Activated T-helper 2 cell treated with anti-CD3 and anti-CD28 coated beads, Interferon-gamma antibody, Interleukin-2, Interleukin-4, amounts not matched to agents 10 μg/mL and 5 μg/mL and 100 μg/mL, durations not matched to agents 14 hours and 24 hours and 36 hours (primary cell): ENCODE measurements around the gene ARHGAP23. TPM values are rescaled to one million over a fixed set of nuclear protein-coding genes. Genes with fewer than 3 reads are reported as not detected.

Experiments
- DNase-seq: peaks from one replicate; pipeline ENCODE4 v3.0.0; 2021; ENCODE audit warnings: low spot score
- H3K27ac Mint-ChIP-seq: one replicate; pipeline ENCODE4 v1.8.0; 2021; ENCODE audit warnings: mixed read lengths
- H3K27me3 Mint-ChIP-seq: one replicate; pipeline ENCODE4 v1.8.0; 2021; ENCODE audit warnings: low read depth, mixed read lengths
- H3K36me3 Mint-ChIP-seq: one replicate; pipeline ENCODE4 v1.8.0; 2021; ENCODE audit warnings: low read depth, mixed read lengths
- H3K4me1 Mint-ChIP-seq: one replicate; pipeline ENCODE4 v1.8.0; 2021; ENCODE audit warnings: low read depth, mixed read lengths
- H3K4me3 Mint-ChIP-seq: one replicate; pipeline ENCODE4 v1.8.0; 2021; ENCODE audit warnings: low read depth, mild to moderate bottlenecking, moderate library complexity, mixed read lengths
- H3K9me3 Mint-ChIP-seq: one replicate; pipeline ENCODE4 v1.8.0; 2021; ENCODE audit warnings: mixed read lengths
- intact Hi-C: fragments of 100-400 bp; cut with micrococcal nuclease; formaldehyde crosslinking; loops from one replicate; pipeline ENCODE4 v1.15.1; 2023
- total RNA-seq: library from RNA; stranded (reverse); gene quantifications from 2 replicates; pipeline ENCODE4 v1.2.3, GENCODE V29; 2022

ARHGAP23 gene
- total RNA-seq, 1 donor from 2014 or later: 1.2 TPM

DNA sequence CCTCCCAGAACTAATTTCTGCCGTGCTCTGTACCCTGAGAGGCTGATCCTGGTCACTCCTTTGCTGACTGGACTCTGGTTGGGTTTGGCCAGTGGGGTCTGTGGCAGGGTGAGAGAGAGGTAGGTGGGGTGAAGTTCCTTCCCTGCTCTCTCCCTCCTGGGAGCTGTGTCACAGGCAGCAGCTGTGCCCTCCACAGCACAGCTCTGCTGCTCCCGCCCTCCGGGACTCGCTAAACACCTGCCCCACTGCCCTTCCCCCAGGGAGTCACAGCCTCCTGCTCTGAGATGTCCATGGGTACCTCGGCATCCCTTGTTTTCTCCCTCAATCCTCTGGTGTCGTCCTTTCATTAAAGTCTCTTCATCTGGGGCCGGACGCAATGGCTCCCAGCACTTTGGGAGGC, 111.1 kb downstream of the ARHGAP23 start:
- H3K27me3 Mint-ChIP-seq: peaks cover 3% of the 10 kb centered on the region
- no peaks in the 10 kb centered on the region for H3K36me3 Mint-ChIP-seq
- intact Hi-C loops: no loop called here
- no peaks in the 10 kb centered on the region for H3K9me3 Mint-ChIP-seq
- no peak overlapping the region for H3K4me3 Mint-ChIP-seq
- no peak for DNase-seq
- H3K4me1 Mint-ChIP-seq: no peaks in the 10 kb centered on the region
- H3K27ac Mint-ChIP-seq: no peak overlapping the region

DNA sequence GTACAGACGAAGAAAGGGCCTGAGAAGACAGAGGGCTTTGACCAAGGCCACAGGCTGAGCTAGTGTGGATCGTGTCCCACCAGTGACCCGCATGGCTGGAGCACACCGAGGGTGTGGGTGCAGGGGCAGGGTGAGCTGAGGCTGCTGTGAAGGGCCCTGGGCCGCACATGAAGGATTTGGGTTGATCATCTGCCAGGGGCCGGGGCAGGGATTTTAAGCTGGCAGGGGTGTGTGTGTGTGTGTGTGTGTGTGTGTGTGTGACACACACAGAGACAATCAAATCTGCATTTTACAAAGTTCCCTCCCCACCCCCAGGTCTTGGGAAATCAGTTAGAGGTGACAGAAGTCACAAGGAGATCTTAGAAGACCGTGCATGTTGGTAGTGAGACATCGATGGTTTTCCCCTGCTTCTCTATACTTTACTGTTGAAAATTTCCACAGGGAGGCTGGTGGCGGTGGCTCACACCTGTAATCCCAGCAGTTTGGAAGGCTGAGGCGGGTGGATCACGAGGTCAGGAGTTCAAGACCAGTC, 112.3 kb downstream of the ARHGAP23 start:
- Mint-ChIP-seq H3K27me3 (peaks cover 3% of the 10 kb centered on the region), H3K4me3 (no peak overlapping the region), H3K27ac (no peak overlapping the region), H3K36me3 (no peaks in the 10 kb centered on the region), H3K4me1 (no peaks in the 10 kb centered on the region), H3K9me3 (no peaks in the 10 kb centered on the region)
- no peak for DNase-seq
- intact Hi-C loops: no loop called here

DNA sequence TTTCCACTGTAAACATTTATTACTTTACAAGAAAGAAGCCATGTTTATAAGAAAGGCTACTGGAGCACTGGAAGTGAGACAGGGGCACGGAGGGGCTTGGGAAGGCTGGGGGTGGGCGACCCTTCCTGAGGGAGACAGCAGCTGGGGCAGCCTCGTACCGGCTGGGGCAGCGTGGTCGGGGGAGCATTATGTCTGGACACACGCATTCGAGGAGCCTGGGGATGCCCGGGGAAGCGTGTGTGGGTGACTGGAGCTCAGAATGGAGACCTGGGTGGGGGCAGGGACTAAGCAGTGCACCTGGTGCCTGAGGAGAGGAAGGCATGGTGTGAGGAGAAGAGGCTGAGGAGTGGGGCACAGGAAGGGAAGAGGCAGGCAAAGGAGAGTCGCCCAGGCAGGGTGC, 113.0 kb downstream of the ARHGAP23 start:
- Mint-ChIP-seq H3K4me3 (no peak overlapping the region), H3K36me3 (no peaks in the 10 kb centered on the region)

DNA sequence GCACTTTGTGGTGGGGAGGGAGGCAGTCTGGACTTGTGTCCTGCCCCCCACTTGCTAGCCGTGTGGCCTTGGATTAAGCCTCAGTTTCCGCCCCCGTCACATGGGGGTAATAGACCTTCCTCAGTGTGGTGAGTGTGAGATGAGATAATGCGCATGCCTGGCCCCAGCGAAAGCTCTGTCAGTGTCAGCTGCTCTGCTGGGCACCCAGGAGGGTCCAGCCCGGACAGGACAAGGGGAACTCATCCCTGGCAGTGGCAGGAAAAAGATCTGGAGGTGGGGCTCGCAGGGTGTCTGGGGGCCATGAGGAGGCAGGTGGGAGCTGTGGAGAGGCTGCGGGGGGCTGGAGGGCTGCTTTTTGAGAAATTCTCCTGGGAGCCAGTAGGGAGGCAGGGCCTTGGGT, 114.0 kb downstream of the ARHGAP23 start:
- DNase-seq: no peak
- H3K36me3 Mint-ChIP-seq: no peaks in the 10 kb centered on the region
- H3K9me3 Mint-ChIP-seq: no peaks in the 10 kb centered on the region
- H3K4me3 Mint-ChIP-seq: no peak overlapping the region
- intact Hi-C loops: no loop called here
- no peaks in the 10 kb centered on the region for H3K27me3 Mint-ChIP-seq
- H3K4me1 Mint-ChIP-seq: no peaks in the 10 kb centered on the region
- H3K27ac Mint-ChIP-seq: no peak overlapping the region

More for the DNA sequence above, 113.0 kb downstream of the ARHGAP23 start:
- Mint-ChIP-seq H3K27me3 (no peaks in the 10 kb centered on the region), H3K4me1 (no peaks in the 10 kb centered on the region), H3K9me3 (no peaks in the 10 kb centered on the region), H3K27ac (no peak overlapping the region)
- intact Hi-C loops: no loop called here
- DNase-seq: no peak

DNA sequence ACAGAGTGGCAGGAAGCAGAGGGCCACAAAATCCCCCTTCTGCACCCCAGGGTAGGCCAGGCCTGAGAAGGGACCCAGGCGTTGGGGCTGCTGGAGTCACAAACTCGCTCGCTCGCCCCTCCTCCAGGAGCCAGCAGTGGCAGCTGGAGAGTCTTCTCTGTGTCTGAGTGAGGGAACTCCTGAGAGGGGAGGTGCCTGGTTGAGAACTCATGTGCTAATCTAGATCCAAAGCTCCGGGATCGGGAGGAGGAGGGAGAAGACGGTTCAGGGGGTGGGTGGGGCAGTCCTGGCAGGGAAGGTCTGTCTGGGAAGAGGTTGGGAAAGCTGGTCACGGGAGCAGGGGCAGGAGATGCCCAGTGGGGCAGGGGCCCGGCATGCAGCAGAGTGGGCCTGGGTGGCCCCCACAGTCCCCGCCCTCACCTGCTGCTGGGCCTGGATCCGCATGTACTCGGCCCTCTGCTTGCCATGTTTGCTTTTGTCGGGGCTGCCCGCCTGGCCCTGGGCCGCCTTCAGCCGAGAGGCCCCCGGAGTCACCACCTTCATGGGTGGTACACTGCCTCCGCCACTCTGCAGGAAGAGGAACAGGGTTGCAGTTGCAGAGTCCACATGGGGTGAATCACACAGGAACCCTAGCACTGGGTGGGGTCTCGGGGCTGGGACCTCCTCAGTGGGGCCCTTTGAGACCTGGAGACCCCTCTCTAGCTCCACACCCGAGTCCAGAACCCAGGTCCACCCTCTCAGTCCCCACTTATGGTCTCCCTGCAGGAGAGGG, 115.3 kb downstream of the ARHGAP23 start:
- intact Hi-C loops: no loop called here
- no peak for DNase-seq
- no peaks in the 10 kb centered on the region for H3K27me3 Mint-ChIP-seq
- H3K9me3 Mint-ChIP-seq: no peaks in the 10 kb centered on the region
- H3K4me3 Mint-ChIP-seq: no peak overlapping the region
- no peak overlapping the region for H3K27ac Mint-ChIP-seq
- no peaks in the 10 kb centered on the region for H3K4me1 Mint-ChIP-seq
- H3K36me3 Mint-ChIP-seq: no peaks in the 10 kb centered on the region

DNA sequence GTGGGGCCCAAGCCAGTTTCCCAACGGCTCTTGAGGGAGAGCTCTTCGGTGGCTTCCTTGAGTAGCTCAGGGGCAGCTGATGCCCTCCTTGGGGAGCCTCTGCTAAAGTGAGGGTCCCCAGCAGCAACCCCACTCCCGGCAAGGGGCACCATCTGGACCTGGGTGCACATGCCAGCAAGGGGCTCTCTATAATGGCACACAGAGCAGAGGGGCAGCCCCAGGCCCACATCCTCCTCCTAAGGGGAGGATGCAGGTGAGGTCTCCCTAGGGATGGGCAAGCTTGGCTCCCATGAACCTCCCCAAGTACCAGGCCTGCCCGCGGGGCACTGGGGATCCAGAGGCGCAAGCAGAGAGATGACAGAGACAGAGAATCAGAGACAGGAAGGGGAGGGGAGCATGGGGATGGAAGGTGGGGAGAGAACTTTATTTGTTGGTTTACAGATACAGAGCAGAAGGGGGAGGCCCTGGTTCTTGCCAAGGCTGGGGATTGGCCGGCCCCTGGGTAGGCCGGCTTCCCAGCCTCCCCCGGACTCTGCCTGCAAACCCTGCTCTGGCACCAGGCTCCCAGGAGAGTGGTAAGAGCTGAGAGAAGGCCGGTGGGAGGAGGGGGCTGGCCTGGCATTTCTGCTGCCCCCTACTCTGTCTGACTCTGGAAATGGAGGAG, 116.0 kb downstream of the ARHGAP23 start:
- Mint-ChIP-seq H3K9me3 (no peaks in the 10 kb centered on the region), H3K27ac (no peak overlapping the region), H3K27me3 (no peaks in the 10 kb centered on the region), H3K4me1 (no peaks in the 10 kb centered on the region), H3K4me3 (no peak overlapping the region), H3K36me3 (no peaks in the 10 kb centered on the region)
- no peak for DNase-seq
- intact Hi-C loops: no loop called here

DNA sequence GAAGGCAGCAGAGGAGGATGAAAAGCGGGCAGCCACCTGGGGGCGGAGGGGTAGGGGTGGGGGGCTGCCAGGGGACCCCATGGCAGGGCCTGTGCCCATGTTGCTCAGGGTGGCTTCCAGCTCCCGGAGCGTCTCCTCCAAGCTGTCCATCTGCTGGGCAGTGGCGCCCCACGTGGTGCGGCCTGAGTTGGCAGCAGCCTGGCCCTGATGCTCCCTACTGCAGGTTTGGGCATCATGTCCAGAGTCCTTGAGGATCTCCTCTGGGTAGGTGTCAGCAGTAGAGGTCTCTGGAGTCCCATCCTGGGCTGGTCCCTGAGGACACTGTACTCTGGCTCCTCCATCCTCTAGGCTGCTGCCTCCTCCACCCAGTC, 116.6 kb downstream of the ARHGAP23 start:
- no peak overlapping the region for H3K4me3 Mint-ChIP-seq
- H3K9me3 Mint-ChIP-seq: no peaks in the 10 kb centered on the region
- H3K36me3 Mint-ChIP-seq: no peaks in the 10 kb centered on the region
- no peak for DNase-seq
- no peaks in the 10 kb centered on the region for H3K27me3 Mint-ChIP-seq
- intact Hi-C loops: no loop called here
- H3K4me1 Mint-ChIP-seq: no peaks in the 10 kb centered on the region
- no peak overlapping the region for H3K27ac Mint-ChIP-seq

DNA sequence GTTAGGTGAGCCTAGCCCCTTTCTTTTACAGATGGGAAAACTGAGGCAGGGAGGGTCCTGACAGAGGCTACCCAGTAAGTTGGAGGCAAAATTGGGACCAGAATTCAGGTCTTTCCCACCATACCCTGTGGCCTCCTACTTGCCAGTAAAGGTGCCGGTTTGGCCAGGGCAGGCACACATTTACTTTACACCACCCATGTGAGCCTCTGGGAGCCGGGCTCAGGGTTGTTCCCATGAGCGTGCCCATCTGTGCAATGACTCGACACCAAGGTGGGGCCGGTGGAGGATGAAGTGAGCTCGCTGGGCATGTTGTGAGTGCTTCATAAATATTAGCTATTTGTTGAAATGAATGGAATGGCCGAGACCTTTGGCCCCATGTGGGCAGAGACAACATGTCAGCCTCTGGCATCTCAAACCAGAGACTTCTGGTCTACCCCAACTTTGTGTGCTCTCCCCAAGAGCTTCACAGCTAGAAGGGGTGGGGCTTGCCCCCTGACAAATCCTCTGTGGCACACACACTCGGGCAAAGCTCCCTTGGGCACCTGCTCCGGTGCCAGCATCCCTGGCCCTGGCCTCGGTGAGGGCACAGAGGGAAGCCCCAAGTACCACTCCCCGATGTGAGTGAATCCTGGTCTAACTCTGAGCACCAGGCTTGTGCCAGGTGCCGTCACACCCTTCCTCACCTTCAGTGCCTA, 117.4 kb downstream of the ARHGAP23 start:
- no peaks in the 10 kb centered on the region for H3K4me1 Mint-ChIP-seq
- no peak for DNase-seq
- no peaks in the 10 kb centered on the region for H3K9me3 Mint-ChIP-seq
- no peaks in the 10 kb centered on the region for H3K27me3 Mint-ChIP-seq
- no peaks in the 10 kb centered on the region for H3K36me3 Mint-ChIP-seq
- no peak overlapping the region for H3K27ac Mint-ChIP-seq
- H3K4me3 Mint-ChIP-seq: no peak overlapping the region
- intact Hi-C loops: no loop called here

DNA sequence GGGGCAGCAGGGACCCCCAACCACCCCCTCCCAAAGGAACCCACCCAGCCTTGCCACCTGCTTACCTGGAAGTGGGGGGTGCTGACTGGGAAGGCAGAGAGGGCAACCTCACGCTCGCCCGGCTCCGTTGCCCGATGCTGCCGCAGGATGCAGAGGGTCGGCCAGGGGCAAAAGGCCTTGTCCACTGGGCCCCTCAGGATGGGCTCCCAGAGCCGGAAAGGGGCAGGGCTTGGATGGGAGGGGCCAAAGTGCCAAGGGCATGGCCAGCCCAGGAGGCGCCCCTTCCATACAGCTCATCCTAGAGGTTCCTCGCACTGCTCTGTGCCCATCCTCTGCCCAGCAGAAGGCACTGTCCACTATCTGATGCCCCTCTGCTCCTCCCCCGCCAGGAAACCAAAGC, 118.1 kb downstream of the ARHGAP23 start:
- intact Hi-C loops: no loop called here
- H3K27me3 Mint-ChIP-seq: no peaks in the 10 kb centered on the region
- no peak overlapping the region for H3K4me3 Mint-ChIP-seq
- no peak overlapping the region for H3K27ac Mint-ChIP-seq
- DNase-seq: no peak
- H3K9me3 Mint-ChIP-seq: no peaks in the 10 kb centered on the region
- H3K4me1 Mint-ChIP-seq: no peaks in the 10 kb centered on the region
- no peaks in the 10 kb centered on the region for H3K36me3 Mint-ChIP-seq

DNA sequence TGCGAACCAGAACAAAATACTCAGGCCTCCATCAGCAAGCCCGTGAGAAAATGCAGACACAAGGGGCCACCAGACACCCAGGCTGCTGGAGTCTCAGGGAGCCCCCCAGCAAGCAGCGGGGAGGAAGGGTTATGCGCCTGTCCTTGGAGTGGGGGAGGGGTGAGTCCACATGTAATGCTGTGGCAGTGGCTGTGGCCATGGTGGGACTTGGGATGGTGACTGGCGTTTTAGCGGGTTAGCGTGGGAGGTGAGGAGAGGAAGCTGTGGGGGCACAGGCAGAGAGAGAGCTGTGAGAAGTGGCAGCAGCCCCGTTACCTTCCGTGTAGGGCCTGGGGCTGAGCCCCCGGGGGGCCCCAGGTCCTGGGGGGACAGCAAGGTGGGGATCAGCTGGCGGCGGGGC, 119.2 kb downstream of the ARHGAP23 start:
- H3K27me3 Mint-ChIP-seq: no peaks in the 10 kb centered on the region
- H3K27ac Mint-ChIP-seq: no peak overlapping the region
- no peaks in the 10 kb centered on the region for H3K36me3 Mint-ChIP-seq
- no peaks in the 10 kb centered on the region for H3K4me1 Mint-ChIP-seq
- intact Hi-C loops: no loop called here
- no peak for DNase-seq
- no peaks in the 10 kb centered on the region for H3K9me3 Mint-ChIP-seq
- H3K4me3 Mint-ChIP-seq: no peak overlapping the region

DNA sequence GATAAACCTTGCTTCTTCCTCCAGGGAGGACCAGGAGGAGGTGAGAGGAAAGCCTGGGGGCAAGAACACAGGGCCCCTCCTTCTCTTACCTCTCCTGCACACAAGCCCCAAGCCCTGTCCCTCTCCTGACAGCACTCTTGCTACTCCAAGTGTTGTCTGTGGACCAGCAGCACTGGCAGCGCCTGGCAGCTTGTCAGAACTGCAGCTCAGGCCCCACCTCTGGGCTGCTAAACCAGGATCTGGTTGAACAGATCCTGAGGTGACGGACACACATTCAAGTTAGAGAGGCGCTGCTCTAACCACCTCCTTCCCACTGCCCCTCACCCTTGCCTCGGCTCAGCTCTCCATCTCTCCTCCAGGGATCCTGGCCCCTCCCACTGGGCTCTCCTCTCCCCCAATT, 121.0 kb downstream of the ARHGAP23 start:
- no peak overlapping the region for H3K4me3 Mint-ChIP-seq
- peaks cover 3% of the 10 kb centered on the region for H3K27me3 Mint-ChIP-seq
- no peaks in the 10 kb centered on the region for H3K9me3 Mint-ChIP-seq
- no peak overlapping the region for H3K27ac Mint-ChIP-seq
- no peak for DNase-seq
- no peaks in the 10 kb centered on the region for H3K4me1 Mint-ChIP-seq
- H3K36me3 Mint-ChIP-seq: no peaks in the 10 kb centered on the region
- intact Hi-C loops: no loop called here

DNA sequence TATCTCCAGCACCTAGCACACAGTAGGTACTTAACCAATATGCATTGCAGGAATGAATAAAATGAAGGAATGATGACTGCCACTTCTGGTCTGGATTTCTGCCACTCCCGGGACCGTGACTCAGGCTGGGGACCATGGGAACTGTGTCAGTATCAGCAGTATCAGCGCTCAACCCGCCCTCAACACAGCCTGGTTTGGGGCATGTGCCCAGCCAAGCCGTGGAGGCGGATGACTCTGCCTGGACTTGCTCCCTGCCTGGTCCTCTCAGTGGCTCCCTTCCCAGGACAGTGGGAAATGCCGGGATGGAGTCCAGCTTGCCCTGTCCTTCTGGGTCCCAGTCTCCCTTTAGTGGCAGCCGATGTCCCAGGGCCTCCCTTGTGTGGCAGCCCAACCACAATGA, 122.4 kb downstream of the ARHGAP23 start:
- DNase-seq: no peak
- Mint-ChIP-seq H3K9me3 (no peaks in the 10 kb centered on the region), H3K4me3 (no peak overlapping the region), H3K27me3 (peaks cover 14% of the 10 kb centered on the region), H3K36me3 (no peaks in the 10 kb centered on the region), H3K4me1 (no peaks in the 10 kb centered on the region), H3K27ac (no peak overlapping the region)
- intact Hi-C loops: no loop called here

DNA sequence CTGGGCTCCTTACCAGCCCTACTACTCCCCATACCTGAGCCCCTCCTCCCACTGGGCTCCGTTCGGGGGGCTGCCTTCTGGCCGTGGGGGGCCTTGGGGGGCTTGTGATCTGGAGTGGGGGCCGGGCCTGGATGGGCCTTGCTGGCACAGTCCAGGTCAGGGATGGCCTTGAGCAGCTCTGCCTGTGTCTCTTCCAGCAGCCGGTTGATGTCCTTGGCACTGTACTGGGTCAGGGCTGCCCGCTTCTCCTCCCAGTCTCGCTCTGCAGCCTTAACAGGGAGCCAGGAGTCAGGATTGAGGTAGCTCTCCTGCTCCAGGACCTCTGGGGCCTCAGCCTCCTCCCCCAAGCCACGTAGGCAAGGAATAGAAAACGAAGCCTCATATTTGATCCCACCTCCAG, 122.9 kb downstream of the ARHGAP23 start:
- peaks cover 17% of the 10 kb centered on the region for H3K27me3 Mint-ChIP-seq
- no peak overlapping the region for H3K4me3 Mint-ChIP-seq
- no peaks in the 10 kb centered on the region for H3K4me1 Mint-ChIP-seq
- intact Hi-C loops: no loop called here
- DNase-seq: no peak
- H3K27ac Mint-ChIP-seq: no peak overlapping the region
- no peaks in the 10 kb centered on the region for H3K9me3 Mint-ChIP-seq
- no peaks in the 10 kb centered on the region for H3K36me3 Mint-ChIP-seq
